Dermis microvascular lymphatic vessel endothelial cell (primary cell): Measurements from ENCODE around the gene NTM. TPM values are rescaled to one million over a fixed set of nuclear protein-coding genes. Genes with fewer than 3 reads are reported as not detected.
A peak's percentile ranks its signal among the peaks of the same experiment; 100 is the strongest.
"Not testable (repeated sequence)": the region's sequence is repeated elsewhere in the genome, so short reads cannot be mapped to it uniquely, and the experiment has no call there.

Experiments
- DNase-seq, 2 donors: peaks; one replicate each; pipeline versions ENCODE4 v3.0.0 to v3.0.0-alpha.2; 2010; ENCODE audit warnings: low read depth in 2 of 2
- total RNA-seq: library from RNA; depleted of rRNA; stranded (reverse); fragments of >200 nt; gene quantifications from 2 replicates; pipeline ENCODE4 v1.2.1, GENCODE V29; 2014

Gene NTM
- total RNA-seq, 1 donor from 2014 or later: under 0.01 TPM

GRCh38 chr11:131666006-131666405 is 295.6 kb downstream of the NTM start:
- DNase-seq: no peak

- no peak for DNase-seq
These were observed 296.2 kb downstream of the NTM start for GRCh38 chr11:131666617-131667016.

DNA sequence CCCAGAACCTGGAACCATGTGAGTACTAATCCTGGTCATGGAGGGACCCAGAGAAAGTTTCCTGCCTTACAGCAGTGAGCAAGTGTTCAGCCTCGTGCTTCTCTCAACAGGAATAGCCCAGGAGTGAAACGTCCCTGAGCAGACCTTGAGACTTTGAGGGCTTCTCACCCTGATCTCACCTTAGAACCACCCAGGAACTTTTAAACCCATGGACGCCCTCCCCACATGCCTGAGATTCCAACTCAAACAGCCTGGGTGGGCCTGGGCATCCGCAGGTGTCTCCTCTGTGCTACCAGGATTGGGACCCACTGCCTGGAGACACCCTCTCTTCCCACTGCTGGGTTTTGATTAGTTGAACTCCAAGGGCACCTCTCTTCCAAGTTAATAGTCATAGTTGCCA is 297.2 kb downstream of the NTM start:
- DNase-seq: no peak

GRCh38 chr11:131668500-131669400 is 298.3 kb downstream of the NTM start:
- peak; percentile 11 to 34 for DNase-seq

GRCh38 chr11:131669401-131669780 is 299.0 kb downstream of the NTM start:
- DNase-seq: no peak

- DNase-seq: no peak
These were observed 300.5 kb downstream of the NTM start for GRCh38 chr11:131670876-131671275.

GRCh38 chr11:131671320-131671719 is 300.9 kb downstream of the NTM start:
- DNase-seq: no peak

- DNase-seq: no peak
These were observed 301.3 kb downstream of the NTM start for GRCh38 chr11:131671734-131672133.

DNA sequence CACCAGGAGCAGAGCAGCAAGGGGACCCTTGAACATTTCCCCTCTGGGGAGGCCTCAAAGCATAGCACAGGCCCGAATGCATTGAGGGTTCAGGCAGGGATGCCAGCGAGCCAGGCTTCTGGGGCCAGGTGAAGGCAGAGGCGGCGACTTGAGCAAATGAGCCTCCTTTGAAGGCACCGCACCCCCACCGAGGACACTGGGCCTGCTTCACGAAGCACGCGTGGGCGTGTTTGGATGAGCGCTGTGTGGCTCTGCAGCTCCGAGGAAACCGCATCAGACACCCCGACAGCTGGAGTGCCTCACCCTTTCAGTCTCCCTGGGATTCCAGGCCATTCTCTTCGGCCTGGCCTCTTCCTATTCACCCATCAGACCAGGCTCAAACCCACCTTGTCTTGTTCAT is 301.8 kb downstream of the NTM start:
- no peak for DNase-seq

DNA sequence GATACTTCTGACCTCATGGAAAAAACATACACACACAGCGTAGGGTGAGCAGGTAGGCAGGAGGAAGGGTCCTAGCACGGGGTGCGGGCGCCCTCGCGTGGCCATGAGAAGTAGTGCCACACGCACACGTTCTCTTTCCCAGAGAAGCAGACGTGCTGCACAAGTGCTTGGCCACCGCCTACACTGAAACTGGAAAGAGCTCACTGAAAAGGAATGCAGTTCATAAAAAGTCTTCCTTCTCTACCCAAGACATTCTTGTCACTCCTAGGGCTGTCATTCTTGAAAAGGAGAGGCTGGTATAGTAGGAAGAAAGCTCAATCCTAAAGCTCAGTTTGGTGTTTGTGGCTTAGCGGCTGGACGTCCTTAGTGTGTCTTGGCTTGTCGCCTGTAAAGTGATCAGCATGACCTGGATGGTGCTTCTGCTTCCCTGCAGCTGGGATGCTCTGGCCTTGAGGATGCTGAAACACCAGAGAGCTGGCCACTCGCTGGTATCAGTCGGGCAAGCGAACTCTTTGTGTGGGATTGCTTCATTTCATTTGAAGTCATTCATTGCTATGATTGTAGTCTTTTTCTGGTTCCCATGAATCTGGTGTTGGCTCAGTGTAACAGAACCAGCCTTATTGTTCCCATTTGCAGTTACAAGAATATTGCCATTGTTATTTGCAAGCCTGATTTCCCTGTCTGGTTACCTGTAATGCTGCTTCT is 303.8 kb downstream of the NTM start:
- peak; percentile 15 to 50 for DNase-seq

- DNase-seq: no peak
These were observed 304.9 kb downstream of the NTM start for GRCh38 chr11:131675121-131675888.

- DNase-seq: no peak
These were observed 307.5 kb downstream of the NTM start for GRCh38 chr11:131677828-131678470.

DNA sequence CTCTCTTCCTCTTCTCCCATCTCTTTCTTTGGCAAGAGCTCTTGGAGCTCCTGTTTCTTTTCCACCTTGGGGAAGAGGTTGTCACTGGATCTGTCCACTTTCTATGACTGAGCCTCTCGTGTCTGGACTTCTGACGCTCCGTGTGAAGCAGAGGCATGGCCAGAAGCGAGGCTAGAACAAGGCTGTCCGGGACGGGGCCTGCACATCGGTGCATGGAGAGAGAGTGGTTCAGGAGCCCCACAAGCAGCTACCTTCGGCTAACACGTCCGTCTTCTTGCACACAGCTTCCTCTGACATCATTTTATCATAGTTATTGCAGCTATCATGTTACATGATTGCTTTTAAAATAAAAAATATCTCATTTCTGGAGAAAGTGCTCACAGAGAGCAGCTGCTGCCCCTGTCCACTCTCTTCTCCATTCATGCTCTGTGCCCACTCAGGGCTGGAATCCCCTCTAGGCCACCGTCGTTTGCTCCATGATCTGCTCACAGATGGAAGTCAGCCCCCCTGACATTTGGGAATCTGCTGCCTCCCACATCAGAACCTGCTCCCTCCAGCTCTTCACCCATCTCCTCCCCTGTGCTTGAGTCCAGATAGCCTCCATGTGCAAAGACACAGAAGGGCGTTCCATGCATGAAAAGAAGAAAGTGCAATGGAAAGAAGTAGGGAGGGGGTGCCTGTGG is 308.4 kb downstream of the NTM start:
- DNase-seq: no peak

DNA sequence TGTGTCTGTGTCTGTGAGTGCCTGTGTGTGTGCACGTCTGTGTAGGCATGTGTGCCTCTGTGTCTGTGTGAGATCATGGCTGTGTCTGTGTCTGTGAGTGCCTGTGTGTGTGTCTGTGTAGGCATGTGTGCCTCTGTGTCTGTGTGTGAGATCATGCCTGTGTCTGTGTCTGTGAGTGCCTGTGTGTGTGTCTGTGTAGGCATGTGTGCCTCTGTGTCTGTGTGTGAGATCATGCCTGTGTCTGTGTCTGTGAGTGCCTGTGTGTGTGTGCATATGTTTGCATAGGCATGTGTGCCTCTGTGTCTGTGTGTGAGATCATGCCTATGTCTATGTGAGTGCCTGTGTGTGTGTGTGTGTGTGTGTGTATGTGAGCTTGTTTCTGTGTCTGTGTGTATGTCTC is 310.0 kb downstream of the NTM start:
- DNase-seq: not testable (repeated sequence)

DNA sequence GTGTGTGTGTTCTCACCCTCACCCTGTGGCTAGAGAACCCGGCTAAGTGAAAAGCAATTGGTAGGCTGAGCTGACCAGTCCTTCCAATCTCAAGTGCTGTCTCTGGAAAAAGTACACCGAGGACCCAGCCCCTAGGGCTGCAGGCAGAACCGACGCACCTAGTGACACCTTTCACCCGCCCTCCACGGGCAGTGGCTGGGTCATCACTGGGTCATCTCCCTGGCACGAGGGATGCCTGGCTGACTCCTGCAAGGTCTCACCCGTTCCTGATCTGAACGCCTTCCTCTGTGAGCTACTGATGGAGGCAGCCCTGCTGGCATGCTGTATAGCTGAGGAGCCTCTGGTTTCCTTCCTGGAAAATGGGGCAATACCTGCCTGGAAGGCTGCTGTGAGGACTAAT is 311.5 kb downstream of the NTM start:
- DNase-seq: no peak

GRCh38 chr11:131682373-131683015 is 312.1 kb downstream of the NTM start:
- DNase-seq: no peak

DNA sequence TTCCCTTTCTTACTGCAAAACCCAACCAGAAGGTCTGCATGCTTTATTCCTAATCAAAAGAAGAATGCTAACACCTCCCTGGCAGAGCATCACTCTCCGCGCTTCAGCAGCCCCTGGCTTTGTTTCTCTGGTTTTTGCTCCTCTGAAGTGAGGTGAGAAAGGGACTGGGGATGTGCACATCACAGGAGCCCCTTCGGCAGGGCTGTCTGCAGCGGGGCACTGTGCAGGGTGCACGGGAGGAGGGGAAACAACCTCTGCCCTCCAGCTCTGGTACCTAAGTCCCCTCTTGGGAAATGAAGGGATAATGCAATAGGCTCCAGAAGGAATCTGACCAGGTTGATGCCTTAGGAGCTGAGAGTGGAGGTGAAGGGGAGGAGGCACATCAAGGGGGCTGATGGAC is 312.7 kb downstream of the NTM start:
- no peak for DNase-seq

- DNase-seq: no peak
These were observed 313.3 kb downstream of the NTM start for GRCh38 chr11:131683666-131684065.

DNA sequence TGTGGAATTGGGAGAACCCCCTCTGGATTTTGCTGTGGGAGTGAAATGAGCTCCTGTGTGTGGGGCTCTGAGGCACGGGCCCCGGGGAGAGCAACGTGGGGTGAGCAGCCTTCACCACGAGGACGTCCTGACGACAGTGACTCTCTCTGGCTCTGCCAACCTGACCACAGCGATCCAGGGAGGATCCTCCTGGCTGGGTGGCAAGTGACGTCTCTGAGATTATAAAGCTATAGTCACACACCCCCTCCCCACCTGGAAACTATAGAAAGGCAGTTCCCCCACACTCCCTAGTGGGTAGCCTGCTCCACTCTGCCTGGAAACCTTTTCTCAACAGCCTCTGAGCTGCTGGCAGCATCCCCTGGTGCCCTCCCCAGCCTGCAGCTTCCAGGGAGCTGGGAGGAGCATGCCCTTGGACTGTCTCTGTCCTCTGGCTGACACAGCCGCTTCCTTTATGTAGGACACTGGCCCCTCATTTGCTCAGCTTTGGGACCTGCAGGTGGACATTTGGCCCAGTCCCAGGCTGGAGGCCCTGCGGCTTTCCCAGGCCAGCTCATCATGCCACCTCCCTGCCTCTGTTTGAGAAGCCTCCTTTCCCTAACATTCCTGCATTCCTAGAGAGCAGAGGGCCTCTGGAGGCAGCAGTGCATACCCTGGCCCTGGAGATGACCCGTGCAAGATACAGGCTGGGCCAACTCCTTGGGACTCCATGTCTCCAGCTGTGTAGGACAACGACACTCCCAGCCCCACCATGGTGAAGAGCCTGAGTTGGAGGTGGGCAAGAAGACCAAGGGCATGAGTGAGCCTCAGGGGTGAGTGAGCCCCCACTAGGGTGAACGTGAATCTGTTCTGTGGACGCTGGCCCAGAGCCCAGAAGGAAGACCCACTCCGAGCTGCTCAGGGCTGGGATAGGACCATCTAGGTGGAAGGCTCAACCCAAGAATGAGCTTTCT is 314.0 kb downstream of the NTM start:
- no peak for DNase-seq
